Measurements from ENCODE around the gene SMYD3.

DNA sequence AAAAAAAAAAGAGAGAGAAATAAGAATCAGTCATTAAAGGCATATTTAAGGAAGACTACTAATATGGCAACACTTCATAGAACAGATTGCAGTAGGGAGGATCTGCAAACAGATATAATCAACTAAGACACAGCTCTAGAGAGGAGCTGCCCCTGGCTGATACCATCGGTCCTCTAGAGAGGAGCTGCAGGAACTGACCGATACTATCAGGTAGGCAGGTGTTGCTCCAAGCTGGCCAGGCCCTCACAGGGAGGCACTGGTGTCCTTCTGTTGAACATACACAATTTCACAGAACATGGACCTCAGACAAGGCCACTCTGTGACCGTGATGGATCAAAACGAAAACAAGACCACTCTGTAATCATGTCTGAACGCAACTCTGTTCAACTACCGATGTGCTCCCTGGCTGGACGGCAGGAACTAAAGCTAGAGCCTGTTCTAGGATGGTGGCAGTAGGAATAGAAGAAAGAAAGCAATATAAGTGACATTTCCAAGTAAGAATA, 15.5 kb downstream of the SMYD3 start:
- TF ChIP-seq, protein P1, sequence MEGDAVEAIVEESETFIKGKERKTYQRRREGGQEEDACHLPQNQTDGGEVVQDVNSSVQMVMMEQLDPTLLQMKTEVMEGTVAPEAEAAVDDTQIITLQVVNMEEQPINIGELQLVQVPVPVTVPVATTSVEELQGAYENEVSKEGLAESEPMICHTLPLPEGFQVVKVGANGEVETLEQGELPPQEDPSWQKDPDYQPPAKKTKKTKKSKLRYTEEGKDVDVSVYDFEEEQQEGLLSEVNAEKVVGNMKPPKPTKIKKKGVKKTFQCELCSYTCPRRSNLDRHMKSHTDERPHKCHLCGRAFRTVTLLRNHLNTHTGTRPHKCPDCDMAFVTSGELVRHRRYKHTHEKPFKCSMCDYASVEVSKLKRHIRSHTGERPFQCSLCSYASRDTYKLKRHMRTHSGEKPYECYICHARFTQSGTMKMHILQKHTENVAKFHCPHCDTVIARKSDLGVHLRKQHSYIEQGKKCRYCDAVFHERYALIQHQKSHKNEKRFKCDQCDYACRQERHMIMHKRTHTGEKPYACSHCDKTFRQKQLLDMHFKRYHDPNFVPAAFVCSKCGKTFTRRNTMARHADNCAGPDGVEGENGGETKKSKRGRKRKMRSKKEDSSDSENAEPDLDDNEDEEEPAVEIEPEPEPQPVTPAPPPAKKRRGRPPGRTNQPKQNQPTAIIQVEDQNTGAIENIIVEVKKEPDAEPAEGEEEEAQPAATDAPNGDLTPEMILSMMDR (IDR thresholded peaks at IDR 0.05; ENCODE audit: borderline replicate concordance, extremely low read depth, low read length, poor library complexity, severe bottlenecking): no peak
- no peak for TF ChIP-seq EZH2 (IDR thresholded peaks at IDR 0.05; ENCODE audit: borderline replicate concordance, low read depth, low read length, severe bottlenecking)

Measured in DND-41 (cell line).